HG03521 (cell line): ENCODE data around the gene SH2D1B.

Experiments
- ATAC-seq: cut with Tn5 transposase; IDR thresholded peaks from one replicate; pipeline ENCODE4 v1.9.1; 2021; ENCODE audit warnings: mild to moderate bottlenecking, moderate library complexity; ENCODE audit not compliant: unreplicated experiment

SH2D1B gene

GRCh38 chr1:162400790-162401355, 11.1 kb downstream of the SH2D1B start:
- no peak for ATAC-seq

GRCh38 chr1:162398999-162399580, 12.8 kb downstream of the SH2D1B start:
- no peak for ATAC-seq

- no peak for ATAC-seq
These were observed 13.9 kb downstream of the SH2D1B start for GRCh38 chr1:162397943-162398560.

GRCh38 chr1:162397039-162397448, 14.9 kb downstream of the SH2D1B start:
- no peak for ATAC-seq

GRCh38 chr1:162396201-162396906, 15.6 kb downstream of the SH2D1B start:
- no peak for ATAC-seq

- no peak for ATAC-seq
These were observed 20.0 kb downstream of the SH2D1B start for GRCh38 chr1:162391790-162392563.

- ATAC-seq, result no peak
These were observed 21.3 kb downstream of the SH2D1B start for GRCh38 chr1:162390396-162391185.

- ATAC-seq, result no peak
These were observed 22.0 kb downstream of the SH2D1B start for GRCh38 chr1:162389971-162390370.

GRCh38 chr1:162389021-162389818, 22.7 kb downstream of the SH2D1B start:
- ATAC-seq, result no peak

GRCh38 chr1:162388615-162389014, 23.3 kb downstream of the SH2D1B start:
- no peak for ATAC-seq

GRCh38 chr1:162388083-162388594, 23.8 kb downstream of the SH2D1B start:
- no peak for ATAC-seq

GRCh38 chr1:162387226-162388082, 24.5 kb downstream of the SH2D1B start:
- no peak for ATAC-seq

- no peak for ATAC-seq
These were observed 25.4 kb downstream of the SH2D1B start for GRCh38 chr1:162386292-162387225.

- no peak for ATAC-seq
These were observed 26.2 kb downstream of the SH2D1B start for GRCh38 chr1:162385702-162386101.

GRCh38 chr1:162385280-162385623, 26.7 kb downstream of the SH2D1B start:
- no peak for ATAC-seq

- ATAC-seq, result no peak
These were observed 27.2 kb downstream of the SH2D1B start for GRCh38 chr1:162384601-162385279.

- no peak for ATAC-seq
These were observed 27.8 kb downstream of the SH2D1B start for GRCh38 chr1:162384116-162384515.
